ENCODE results near the gene ARSK.

The ARSK gene

DNA sequence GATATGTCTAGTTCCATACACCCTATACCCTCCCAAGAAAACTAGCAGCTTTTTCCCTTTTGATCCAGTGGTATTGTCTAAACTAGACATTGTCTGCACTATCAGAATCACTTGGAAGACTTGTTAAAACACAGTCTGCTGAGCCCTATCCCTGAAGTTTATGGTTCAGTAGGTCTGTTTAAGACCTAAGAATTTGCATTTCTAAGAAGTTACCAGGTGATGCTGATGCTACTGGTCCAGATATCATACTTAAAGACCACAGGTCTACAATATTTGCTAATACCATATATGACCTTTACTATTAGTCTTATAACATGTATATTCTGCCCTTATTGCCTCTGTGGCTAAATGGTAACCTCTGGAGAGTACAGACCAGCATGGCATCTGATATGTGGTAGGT lies 23.4 kb upstream of the ARSK start:
- DNase-seq = no peak
- in situ Hi-C loops (cut with HindIII; ENCODE audit: low pct_ligation_motif_present, low sequenced_read_pairs) = no loop called here
- TF ChIP-seq, protein P1, sequence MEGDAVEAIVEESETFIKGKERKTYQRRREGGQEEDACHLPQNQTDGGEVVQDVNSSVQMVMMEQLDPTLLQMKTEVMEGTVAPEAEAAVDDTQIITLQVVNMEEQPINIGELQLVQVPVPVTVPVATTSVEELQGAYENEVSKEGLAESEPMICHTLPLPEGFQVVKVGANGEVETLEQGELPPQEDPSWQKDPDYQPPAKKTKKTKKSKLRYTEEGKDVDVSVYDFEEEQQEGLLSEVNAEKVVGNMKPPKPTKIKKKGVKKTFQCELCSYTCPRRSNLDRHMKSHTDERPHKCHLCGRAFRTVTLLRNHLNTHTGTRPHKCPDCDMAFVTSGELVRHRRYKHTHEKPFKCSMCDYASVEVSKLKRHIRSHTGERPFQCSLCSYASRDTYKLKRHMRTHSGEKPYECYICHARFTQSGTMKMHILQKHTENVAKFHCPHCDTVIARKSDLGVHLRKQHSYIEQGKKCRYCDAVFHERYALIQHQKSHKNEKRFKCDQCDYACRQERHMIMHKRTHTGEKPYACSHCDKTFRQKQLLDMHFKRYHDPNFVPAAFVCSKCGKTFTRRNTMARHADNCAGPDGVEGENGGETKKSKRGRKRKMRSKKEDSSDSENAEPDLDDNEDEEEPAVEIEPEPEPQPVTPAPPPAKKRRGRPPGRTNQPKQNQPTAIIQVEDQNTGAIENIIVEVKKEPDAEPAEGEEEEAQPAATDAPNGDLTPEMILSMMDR (IDR thresholded peaks at IDR 0.05; ENCODE audit: low read depth, low read length, missing control alignments) = no peak
- Histone ChIP-seq H3K27ac (no peak overlapping the region), H3K36me3 (replicated peaks) (peaks cover 36% of the 10 kb centered on the region), H3K4me3 (ENCODE audit: low read depth, low read length) (no peak overlapping the region), H3K27me3 (replicated peaks) (no peaks in the 10 kb centered on the region)

DNA sequence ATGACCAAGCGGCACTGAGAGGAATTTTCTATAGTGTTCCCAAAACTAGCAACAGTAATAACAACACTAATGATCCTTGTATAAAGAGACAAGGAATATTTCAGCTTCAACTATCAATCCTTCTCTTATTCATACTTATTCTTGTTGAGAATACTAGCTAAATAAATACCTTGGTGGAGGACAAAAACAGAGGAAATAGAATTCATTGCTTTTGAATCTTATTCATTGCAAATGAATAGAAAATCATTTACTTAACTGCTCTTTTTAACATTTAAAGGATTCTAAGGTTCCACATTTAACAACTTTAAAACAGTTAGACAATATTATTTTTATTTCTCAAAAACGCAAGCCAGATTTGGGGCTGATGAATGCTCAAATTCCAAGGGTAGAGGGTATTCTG lies 22.5 kb upstream of the ARSK start:
- TF ChIP-seq, protein P1 (IDR thresholded peaks at IDR 0.05; ENCODE audit: low read depth, low read length, missing control alignments) = no peak
- in situ Hi-C loops (cut with HindIII; ENCODE audit: low pct_ligation_motif_present, low sequenced_read_pairs) = no loop called here
- no peak for DNase-seq
- Histone ChIP-seq H3K27me3 (replicated peaks) (no peaks in the 10 kb centered on the region), H3K36me3 (replicated peaks) (peaks cover 36% of the 10 kb centered on the region), H3K27ac (no peak overlapping the region), H3K4me3 (ENCODE audit: low read depth, low read length) (no peak overlapping the region)

DNA sequence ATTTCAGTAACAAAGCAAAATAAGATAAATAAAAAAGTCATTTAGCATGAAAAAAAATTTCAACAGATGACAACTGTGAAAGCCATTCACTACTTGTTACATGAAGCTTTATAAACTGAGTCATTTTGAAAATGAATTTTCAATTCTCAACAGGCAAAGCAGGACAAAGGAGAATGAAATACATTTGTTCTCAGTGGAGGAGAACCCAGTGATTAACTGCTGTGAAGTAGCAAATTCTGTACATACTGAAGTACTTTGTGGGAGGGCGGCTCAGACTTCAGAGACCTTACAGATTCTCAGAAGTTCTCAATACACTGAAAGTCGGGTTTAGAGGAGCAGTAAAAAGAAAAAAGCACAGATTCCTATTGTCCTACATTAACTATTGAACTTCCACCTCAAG lies 21.8 kb upstream of the ARSK start:
- peaks cover 33% of the 10 kb centered on the region for H3K36me3 ChIP-seq (replicated peaks)
- H3K27ac ChIP-seq = peak overlapping the region; percentile 15
- TF ChIP-seq, protein P1 (IDR thresholded peaks at IDR 0.05; ENCODE audit: low read depth, low read length, missing control alignments) = no peak
- no peak for DNase-seq
- in situ Hi-C loops (cut with HindIII; ENCODE audit: low pct_ligation_motif_present, low sequenced_read_pairs) = no loop called here
- H3K27me3 ChIP-seq (replicated peaks) = no peaks in the 10 kb centered on the region
- H3K4me3 ChIP-seq (ENCODE audit: low read depth, low read length) = no peak overlapping the region

DNA sequence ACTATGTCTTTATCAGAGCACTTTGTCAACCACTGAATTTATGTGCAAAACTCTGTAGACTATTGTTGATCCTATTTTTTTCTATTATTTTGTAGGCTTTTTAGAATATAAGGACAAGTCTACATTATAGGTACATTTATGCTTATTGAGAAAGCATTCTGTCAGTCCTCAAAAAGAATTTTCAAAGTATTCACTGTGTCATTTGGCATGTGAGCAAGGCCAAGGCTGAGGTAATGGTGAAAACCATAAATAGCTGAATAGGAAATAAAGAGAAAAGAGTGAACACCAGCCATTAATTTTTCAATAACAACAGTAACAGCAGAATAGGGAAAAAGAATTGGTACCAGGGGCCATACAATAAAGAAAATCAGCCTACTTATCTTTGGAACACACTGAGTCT lies 21.1 kb upstream of the ARSK start:
- no peak for DNase-seq
- peak overlapping the region; percentile 15 for H3K27ac ChIP-seq
- no peak overlapping the region for H3K4me3 ChIP-seq (ENCODE audit: low read depth, low read length)
- H3K27me3 ChIP-seq (replicated peaks) = no peaks in the 10 kb centered on the region
- TF ChIP-seq, protein P1 (IDR thresholded peaks at IDR 0.05; ENCODE audit: low read depth, low read length, missing control alignments) = no peak
- peaks cover 29% of the 10 kb centered on the region for H3K36me3 ChIP-seq (replicated peaks)
- in situ Hi-C loops (cut with HindIII; ENCODE audit: low pct_ligation_motif_present, low sequenced_read_pairs) = no loop called here

DNA sequence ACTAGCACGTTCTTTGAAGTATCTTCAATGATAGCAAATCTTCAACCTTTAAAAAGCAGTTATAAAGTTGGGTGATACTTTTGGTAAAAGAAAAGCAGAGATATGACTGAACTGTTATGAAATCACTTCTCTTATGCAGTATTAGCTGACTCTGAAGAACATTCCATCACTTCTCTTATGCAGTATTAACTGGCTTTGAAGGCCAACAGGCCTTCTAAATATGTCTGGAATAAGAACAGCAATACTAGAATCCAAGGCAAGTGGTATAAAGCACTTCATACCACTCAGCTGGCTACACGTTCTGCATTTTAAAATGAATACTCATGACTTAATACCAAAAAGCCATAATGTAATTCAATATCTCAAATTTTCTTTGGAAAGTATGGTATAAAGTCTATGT lies 17.4 kb upstream of the ARSK start:
- no peaks in the 10 kb centered on the region for H3K27me3 ChIP-seq (replicated peaks)
- in situ Hi-C loops (cut with HindIII; ENCODE audit: low pct_ligation_motif_present, low sequenced_read_pairs) = no loop called here
- no peak for DNase-seq
- no peak overlapping the region for H3K4me3 ChIP-seq (ENCODE audit: low read depth, low read length)
- no peak overlapping the region for H3K27ac ChIP-seq
- TF ChIP-seq, protein P1 (IDR thresholded peaks at IDR 0.05; ENCODE audit: low read depth, low read length, missing control alignments) = no peak
- H3K36me3 ChIP-seq (replicated peaks) = peaks cover 39% of the 10 kb centered on the region

DNA sequence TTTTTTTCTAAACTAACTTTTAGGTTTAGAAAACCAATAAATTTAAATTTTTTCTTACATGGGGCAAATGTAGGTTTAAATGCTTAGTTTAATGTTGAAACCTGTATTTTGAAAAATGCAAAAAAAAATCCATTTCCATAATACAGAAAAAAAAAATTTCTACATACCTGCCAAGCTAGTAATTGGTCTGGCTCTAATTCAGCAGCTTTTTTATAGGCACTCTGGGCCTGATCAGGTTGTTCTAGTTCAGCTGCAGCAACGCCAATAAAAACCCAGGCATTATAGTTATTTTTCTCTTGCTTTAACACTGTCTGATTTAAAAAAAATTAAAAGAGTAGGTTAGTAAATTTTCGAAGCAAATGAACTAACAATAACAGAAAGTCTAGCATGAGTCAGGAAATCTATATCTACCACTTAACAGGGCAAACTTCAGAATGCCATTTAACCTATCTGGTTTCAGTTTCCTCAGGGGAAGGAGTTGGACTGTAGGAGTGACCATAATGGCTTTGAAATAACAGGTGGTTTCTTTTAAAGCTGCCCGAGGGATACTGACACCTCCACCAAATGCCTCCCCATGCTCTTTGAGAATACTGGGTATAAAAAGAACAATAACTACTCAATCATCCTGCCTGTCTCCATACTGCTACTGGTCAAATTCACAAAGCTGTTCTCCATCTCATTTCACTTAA lies 11.7 kb upstream of the ARSK start:
- Histone ChIP-seq H3K27ac (no peak overlapping the region), H3K4me3 (ENCODE audit: low read depth, low read length) (no peak overlapping the region), H3K36me3 (replicated peaks) (peaks cover 58% of the 10 kb centered on the region), H3K27me3 (replicated peaks) (no peaks in the 10 kb centered on the region)
- in situ Hi-C loops (cut with HindIII; ENCODE audit: low pct_ligation_motif_present, low sequenced_read_pairs) = no loop called here
- DNase-seq = no peak
- TF ChIP-seq, protein P1 (IDR thresholded peaks at IDR 0.05; ENCODE audit: low read depth, low read length, missing control alignments) = no peak

Data from brain microvascular endothelial cell (primary cell).